H9 (cell line): Measurements from ENCODE around the gene ZRANB3. TPM values are rescaled to one million over a fixed set of nuclear protein-coding genes. Genes with fewer than 3 reads are reported as not detected.
"Not testable (repeated sequence)": the region's sequence is repeated elsewhere in the genome, so short reads cannot be mapped to it uniquely, and the experiment has no call there.

Source experiments
- DNase-seq: peaks from one replicate; pipeline ENCODE4 v3.0.0-alpha.2; 2017
- H2AFZ ChIP-seq: one replicate; pipeline ENCODE4 v1.6.1; 2013; ENCODE audit warnings: mild to moderate bottlenecking, low read length, control low read depth, moderate library complexity
- H2AK5ac ChIP-seq: 2 replicates; pipeline ENCODE4 v1.6.1; 2013; ENCODE audit warnings: low read length, control low read depth, mixed read lengths; ENCODE audit not compliant: insufficient read length
- H2BK120ac ChIP-seq: one replicate; pipeline ENCODE4 v1.6.1; 2013; ENCODE audit warnings: low read depth, mild to moderate bottlenecking, low read length, control low read depth, inconsistent platforms; ENCODE audit not compliant: poor library complexity, severe bottlenecking
- H2BK12ac ChIP-seq: 2 replicates; pipeline ENCODE4 v1.6.1; 2013; ENCODE audit warnings: low read length, control low read depth, mixed read lengths, low read depth; ENCODE audit not compliant: insufficient read length
- H2BK15ac ChIP-seq: 2 replicates; pipeline ENCODE4 v1.6.1; 2013; ENCODE audit warnings: low read depth, low read length, control low read depth
- H2BK20ac ChIP-seq: one replicate; pipeline ENCODE4 v1.6.1; 2013; ENCODE audit warnings: low read depth, mild to moderate bottlenecking, low read length, control low read depth, inconsistent platforms; ENCODE audit not compliant: poor library complexity, severe bottlenecking
- H2BK5ac ChIP-seq: 2 replicates; pipeline ENCODE4 v1.6.1; 2013; ENCODE audit warnings: low read length, control low read depth, mixed read lengths; ENCODE audit not compliant: insufficient read length
- H3K14ac ChIP-seq: 2 replicates; pipeline ENCODE4 v1.6.1; 2013; ENCODE audit warnings: low read length, control low read depth; ENCODE audit not compliant: insufficient read depth
- H3K18ac ChIP-seq: 2 replicates; pipeline ENCODE4 v1.6.1; 2013; ENCODE audit warnings: low read depth, mild to moderate bottlenecking, mixed read lengths, low read length, control low read depth; ENCODE audit not compliant: insufficient read length
- H3K23ac ChIP-seq: 2 replicates; pipeline ENCODE4 v1.6.1; 2013; ENCODE audit warnings: low read length, control low read depth, mixed read lengths, low read depth; ENCODE audit not compliant: insufficient read length
- H3K23me2 ChIP-seq: 2 replicates; pipeline ENCODE4 v1.6.1; 2013; ENCODE audit warnings: low read depth, mild to moderate bottlenecking, mixed read lengths, low read length, control low read depth; ENCODE audit not compliant: insufficient read length, poor library complexity, severe bottlenecking
- H3K27ac ChIP-seq: 2 replicates; pipeline ENCODE4 v1.5.1; 2013; ENCODE audit warnings: low read length, control low read depth, mixed read lengths, low read depth; ENCODE audit not compliant: insufficient read length
- H3K27me3 ChIP-seq: 2 replicates; pipeline ENCODE4 v1.6.1; 2013; ENCODE audit warnings: low read length, control low read depth, inconsistent platforms; ENCODE audit not compliant: insufficient read depth
- H3K4ac ChIP-seq: 2 replicates; pipeline ENCODE4 v1.6.1; 2013; ENCODE audit warnings: low read depth, mild to moderate bottlenecking, control low read depth, inconsistent platforms, low read length, moderate library complexity
- H3K4me1 ChIP-seq: 2 replicates; pipeline ENCODE4 v1.6.1; 2013; ENCODE audit warnings: low read length, control low read depth, inconsistent platforms; ENCODE audit not compliant: insufficient read depth
- H3K4me2 ChIP-seq: 2 replicates; pipeline ENCODE4 v1.6.1; 2013; ENCODE audit warnings: low read length, control low read depth, mixed read lengths; ENCODE audit not compliant: insufficient read length, insufficient read depth
- H3K56ac ChIP-seq: 2 replicates; pipeline ENCODE4 v1.6.1; 2013; ENCODE audit warnings: low read depth, mild to moderate bottlenecking, mixed read lengths, low read length, control low read depth; ENCODE audit not compliant: insufficient read length
- H3K79me1 ChIP-seq: 2 replicates; pipeline ENCODE4 v1.6.1; 2013; ENCODE audit warnings: low read depth, mild to moderate bottlenecking, moderate library complexity, low read length, control low read depth, inconsistent platforms; ENCODE audit not compliant: insufficient read depth, poor library complexity, severe bottlenecking
- H3K79me2 ChIP-seq: 2 replicates; pipeline ENCODE4 v1.6.1; 2013; ENCODE audit warnings: low read length, control low read depth, inconsistent platforms; ENCODE audit not compliant: insufficient read depth
- H3K9ac ChIP-seq: 2 replicates; pipeline ENCODE4 v1.6.1; 2013; ENCODE audit warnings: low read length, control low read depth, mixed read lengths; ENCODE audit not compliant: insufficient read length; ENCODE audit errors: extremely low read depth
- H3K9me3 ChIP-seq: one replicate; pipeline ENCODE4 v1.6.1; 2013; ENCODE audit warnings: low read depth, low read length, inconsistent platforms; ENCODE audit not compliant: control insufficient read depth
- H3T11ph ChIP-seq: one replicate; pipeline ENCODE4 v1.6.1; 2013; ENCODE audit warnings: mild to moderate bottlenecking, low read length, control low read depth, inconsistent platforms
- H4K20me1 ChIP-seq: one replicate; pipeline ENCODE4 v1.6.1; 2013; ENCODE audit not compliant: control insufficient read depth, insufficient read length, insufficient read depth
- H4K5ac ChIP-seq: 2 replicates; pipeline ENCODE4 v1.6.1; 2013; ENCODE audit warnings: low read depth, mild to moderate bottlenecking, mixed read lengths, low read length, control low read depth; ENCODE audit not compliant: insufficient read length
- H4K8ac ChIP-seq: replicated peaks from 2 replicates; pipeline ENCODE4 v1.6.1; 2013; ENCODE audit warnings: low read length, control low read depth, mixed read lengths, low read depth; ENCODE audit not compliant: insufficient read length
- H4K91ac ChIP-seq: 2 replicates; pipeline ENCODE4 v1.6.1; 2013; ENCODE audit warnings: low read depth, mild to moderate bottlenecking, moderate library complexity, mixed read lengths, low read length, control low read depth; ENCODE audit not compliant: insufficient read length
- H3K27ac Mint-ChIP-seq, 3 experiments: 2 replicates in 2 of 3; 3 replicates in 1 of 3; pipeline ENCODE4 v1.8.0; 2020 to 2021; ENCODE audit warnings: mixed read lengths in 3 of 3, mild to moderate bottlenecking in 1 of 3, moderate library complexity in 1 of 3
- H3K27me3 Mint-ChIP-seq: 2 replicates; pipeline ENCODE4 v1.8.0; 2021; ENCODE audit warnings: low read depth, mild to moderate bottlenecking, moderate library complexity, mixed read lengths
- H3K36me3 Mint-ChIP-seq, 3 experiments: 2 replicates in 2 of 3; 3 replicates in 1 of 3; pipeline ENCODE4 v1.8.0; 2020 to 2021; ENCODE audit warnings: low read depth in 3 of 3, mixed read lengths in 3 of 3; ENCODE audit not compliant: insufficient read depth in 1 of 3
- H3K4me1 Mint-ChIP-seq, 2 experiments: 2 replicates each; pipeline ENCODE4 v1.8.0; 2020; ENCODE audit warnings: mixed read lengths in 2 of 2
- H3K4me3 Mint-ChIP-seq, 2 experiments: 2 replicates in 1 of 2; 3 replicates in 1 of 2; pipeline ENCODE4 v1.8.0; 2020 to 2021; ENCODE audit warnings: mild to moderate bottlenecking in 2 of 2, mixed read lengths in 2 of 2, moderate library complexity in 1 of 2
- H3K9me3 Mint-ChIP-seq, 2 experiments: 2 replicates in 1 of 2; 3 replicates in 1 of 2; pipeline ENCODE4 v1.8.0; 2020; ENCODE audit warnings: mild to moderate bottlenecking in 2 of 2, mixed read lengths in 2 of 2, moderate library complexity in 1 of 2
- WGBS: extraction: QIAGEN DNeasy Blood & Tissue Kit; methylation state at CpG from one replicate; pipeline ENCODE4 v1.1.7; 2013; ENCODE audit warnings: missing lambda C conversion rate, low lambda C conversion rate, mixed read lengths; ENCODE audit not compliant: insufficient read length; ENCODE audit errors: extremely low coverage; 5-methylcytosine and 5-hydroxymethylcytosine counted together
- total RNA-seq: library from RNA; stranded (reverse); gene quantifications from 2 replicates; pipeline ENCODE4 v1.2.1, GENCODE V29; 2021
- TF ChIP-seq, protein P1 (sequence below): fragments of 200-600 bp; sonication (generic); conservative IDR thresholded peaks from 3 replicates; pipeline ENCODE4 v1.8.0; 2021; ENCODE audit warnings: antibody characterized with exemption, mild to moderate bottlenecking

The ZRANB3 gene
- total RNA-seq, 1 experiment from 2014 or later: 16.7 TPM

DNA sequence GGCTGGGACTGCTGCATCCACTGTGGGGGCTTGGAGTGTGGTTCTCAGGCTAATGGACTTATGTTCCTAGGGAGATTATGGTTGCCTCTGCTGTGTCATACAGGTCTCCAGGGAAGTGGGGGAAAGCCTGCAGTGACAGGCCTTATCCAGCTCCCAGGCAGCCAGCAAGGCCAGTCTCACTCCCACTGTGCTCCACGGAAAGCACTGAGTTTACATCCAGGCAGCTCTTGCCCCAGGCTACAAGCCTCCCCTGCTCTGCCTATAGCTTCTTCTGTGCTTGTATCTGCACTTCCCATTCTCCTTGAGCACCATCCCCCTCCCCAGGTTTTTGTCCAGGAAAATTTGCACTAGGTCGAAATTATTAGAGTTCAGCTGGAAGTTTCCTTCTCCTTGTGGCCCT is 231.9 kb downstream of the ZRANB3 start:
- Histone ChIP-seq H3K56ac (no peak overlapping the region), H3K79me1 (no peaks in the 10 kb centered on the region), H2BK15ac (no peak overlapping the region), H3K9ac (no peak overlapping the region), H2AK5ac (no peak overlapping the region), H3K9me3 (peaks cover 16% of the 10 kb centered on the region), H3K27me3 (no peaks in the 10 kb centered on the region), H3K4me2 (no peak overlapping the region), H2BK120ac (no peak overlapping the region), H3K79me2 (no peaks in the 10 kb centered on the region), H4K5ac (no peak overlapping the region), H2AFZ (no peak overlapping the region), H2BK5ac (no peak overlapping the region), H3K27ac (no peak overlapping the region), H3T11ph (no peak overlapping the region), H3K23me2 (no peaks in the 10 kb centered on the region), H3K4ac (no peak overlapping the region), H2BK12ac (no peak overlapping the region), H4K8ac (no peak overlapping the region), H3K4me1 (no peaks in the 10 kb centered on the region), H4K91ac (no peak overlapping the region), H2BK20ac (no peak overlapping the region), H3K14ac (no peak overlapping the region), H3K23ac (no peak overlapping the region), H3K18ac (no peak overlapping the region), H4K20me1 (no peaks in the 10 kb centered on the region)
- Mint-ChIP-seq H3K4me3 (no peak overlapping the region), H3K36me3 (peaks cover 37% of the 10 kb centered on the region in 3 experiments), H3K4me1 (no peaks in the 10 kb centered on the region), H3K27me3 (peaks cover 2% of the 10 kb centered on the region; the same call in 1 of the 2 replicates), H3K9me3 (peaks cover 43 to 48% of the 10 kb centered on the region in 2 experiments), H3K27ac (no peak overlapping the region)
- WGBS: no CpG with 5 or more reads among the region's 2 CpGs
- TF ChIP-seq, protein P1, sequence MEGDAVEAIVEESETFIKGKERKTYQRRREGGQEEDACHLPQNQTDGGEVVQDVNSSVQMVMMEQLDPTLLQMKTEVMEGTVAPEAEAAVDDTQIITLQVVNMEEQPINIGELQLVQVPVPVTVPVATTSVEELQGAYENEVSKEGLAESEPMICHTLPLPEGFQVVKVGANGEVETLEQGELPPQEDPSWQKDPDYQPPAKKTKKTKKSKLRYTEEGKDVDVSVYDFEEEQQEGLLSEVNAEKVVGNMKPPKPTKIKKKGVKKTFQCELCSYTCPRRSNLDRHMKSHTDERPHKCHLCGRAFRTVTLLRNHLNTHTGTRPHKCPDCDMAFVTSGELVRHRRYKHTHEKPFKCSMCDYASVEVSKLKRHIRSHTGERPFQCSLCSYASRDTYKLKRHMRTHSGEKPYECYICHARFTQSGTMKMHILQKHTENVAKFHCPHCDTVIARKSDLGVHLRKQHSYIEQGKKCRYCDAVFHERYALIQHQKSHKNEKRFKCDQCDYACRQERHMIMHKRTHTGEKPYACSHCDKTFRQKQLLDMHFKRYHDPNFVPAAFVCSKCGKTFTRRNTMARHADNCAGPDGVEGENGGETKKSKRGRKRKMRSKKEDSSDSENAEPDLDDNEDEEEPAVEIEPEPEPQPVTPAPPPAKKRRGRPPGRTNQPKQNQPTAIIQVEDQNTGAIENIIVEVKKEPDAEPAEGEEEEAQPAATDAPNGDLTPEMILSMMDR: no peak
- DNase-seq: no peak

DNA sequence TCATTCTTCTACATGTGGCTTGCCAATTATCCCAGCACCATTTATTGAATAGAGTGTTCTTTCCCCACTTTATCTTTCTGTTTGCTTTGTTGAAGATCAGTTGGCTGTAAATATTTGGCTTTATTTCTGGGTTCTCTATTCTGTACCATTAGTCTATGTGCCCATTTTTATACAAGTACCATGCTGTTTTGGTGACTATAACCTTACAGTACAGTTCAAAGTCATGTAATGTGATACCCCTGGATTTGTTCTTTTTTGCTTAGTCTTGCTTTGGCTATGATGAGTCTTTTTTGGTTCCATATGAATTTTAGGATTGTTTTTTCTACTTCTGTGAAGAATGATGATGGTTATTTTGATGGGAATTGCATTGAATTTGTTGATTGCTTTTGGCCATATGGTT is 243.9 kb downstream of the ZRANB3 start:
- not testable (repeated sequence) for H3K27ac Mint-ChIP-seq, H3K4ac ChIP-seq, H3K18ac ChIP-seq, H3K27me3 Mint-ChIP-seq, H4K91ac ChIP-seq, H4K20me1 ChIP-seq, H3K4me2 ChIP-seq, H3K56ac ChIP-seq, H3K79me2 ChIP-seq, H3K4me3 Mint-ChIP-seq, H3K23me2 ChIP-seq, H2AK5ac ChIP-seq, H2AFZ ChIP-seq, H3K27ac ChIP-seq, H4K8ac ChIP-seq, H3K4me1 Mint-ChIP-seq, DNase-seq, H3K79me1 ChIP-seq, H3K4me1 ChIP-seq, H3K14ac ChIP-seq, H2BK15ac ChIP-seq, H2BK12ac ChIP-seq, H3K9ac ChIP-seq, H3K27me3 ChIP-seq, H4K5ac ChIP-seq, H2BK120ac ChIP-seq, H2BK5ac ChIP-seq, H3T11ph ChIP-seq, H3K9me3 ChIP-seq, H2BK20ac ChIP-seq, H3K23ac ChIP-seq
- Mint-ChIP-seq H3K9me3 (peaks cover 8 to 27% of the 10 kb centered on the region in 2 experiments; a peak in 3 of 5 replicates), H3K36me3 (peaks cover 6 to 16% (median 9%) of the 10 kb centered on the region in 3 experiments; a peak in 5 of 7 replicates)
